Activated CD4-positive, alpha-beta T cell treated with anti-CD3 and anti-CD28 coated beads, Interleukin-2, Interleukin-6, amounts not matched to agents 100 ng/mL and 50 ng/mL, durations not matched to agents 16 hours and 8 hours (primary cell): ENCODE data around the gene MSL3B.

ENCODE experiments used
- DNase-seq: peaks from one replicate; pipeline ENCODE4 v3.0.0-alpha.2; 2020

MSL3B gene

DNA sequence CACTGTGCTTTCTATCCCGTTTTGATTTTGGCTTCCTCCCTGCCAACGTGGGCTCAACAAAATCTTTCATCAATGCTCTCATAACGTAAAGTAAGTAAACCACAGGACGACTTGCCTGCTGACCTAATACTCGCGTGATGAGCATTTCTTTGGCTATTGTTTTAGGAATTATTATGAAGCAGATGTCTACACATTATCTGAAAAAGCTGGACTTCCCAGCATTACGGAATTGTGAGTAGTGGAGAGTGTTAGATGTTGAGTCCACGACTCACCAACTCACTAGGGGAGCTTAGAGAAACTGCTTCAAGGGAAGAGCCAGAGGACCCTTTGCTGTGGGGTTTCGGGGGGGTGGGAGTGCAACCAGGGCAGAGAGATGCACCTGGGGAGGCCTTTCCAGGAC is 35.8 kb downstream of the MSL3B start:
- DNase-seq = no peak

GRCh38 chr2:233831861-233832260 is 36.3 kb downstream of the MSL3B start:
- DNase-seq = no peak

- no peak for DNase-seq
These were observed 37.0 kb downstream of the MSL3B start for GRCh38 chr2:233831011-233831721.

DNA sequence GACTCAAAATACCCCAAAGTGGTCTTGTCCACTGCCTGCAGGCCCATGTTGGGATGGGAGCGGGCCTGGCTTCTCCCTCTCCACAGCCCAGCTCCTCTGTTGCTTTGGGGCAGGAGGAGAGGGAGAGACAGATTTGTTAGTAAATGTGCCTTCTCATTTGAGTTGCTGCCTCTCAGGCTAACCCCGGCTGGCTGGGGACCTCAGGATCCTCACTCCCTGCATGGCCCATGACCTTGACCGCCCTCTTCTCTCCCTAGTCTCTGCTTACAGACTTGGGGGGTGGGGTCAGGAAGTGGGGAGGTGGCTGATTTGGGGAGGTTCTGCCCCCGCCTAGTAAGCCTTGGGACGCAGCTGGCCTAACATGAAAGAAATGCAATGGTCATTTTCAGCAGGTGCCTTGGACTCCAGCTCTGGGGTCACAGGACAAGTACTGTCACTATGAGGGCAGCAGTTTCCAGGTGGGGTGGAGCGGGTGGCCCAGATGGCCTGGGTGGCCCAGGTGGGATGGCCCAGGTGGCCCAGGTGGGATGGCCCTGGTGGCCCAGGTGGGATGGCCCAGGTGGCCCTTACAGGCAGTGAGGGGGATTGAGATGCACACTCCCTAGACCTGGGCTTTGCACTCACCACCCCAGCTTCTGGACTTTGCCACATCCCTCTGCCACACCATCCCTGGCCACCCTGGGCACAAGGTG is 37.9 kb downstream of the MSL3B start:
- DNase-seq = no peak

GRCh38 chr2:233829193-233830110 is 38.7 kb downstream of the MSL3B start:
- DNase-seq = no peak

DNA sequence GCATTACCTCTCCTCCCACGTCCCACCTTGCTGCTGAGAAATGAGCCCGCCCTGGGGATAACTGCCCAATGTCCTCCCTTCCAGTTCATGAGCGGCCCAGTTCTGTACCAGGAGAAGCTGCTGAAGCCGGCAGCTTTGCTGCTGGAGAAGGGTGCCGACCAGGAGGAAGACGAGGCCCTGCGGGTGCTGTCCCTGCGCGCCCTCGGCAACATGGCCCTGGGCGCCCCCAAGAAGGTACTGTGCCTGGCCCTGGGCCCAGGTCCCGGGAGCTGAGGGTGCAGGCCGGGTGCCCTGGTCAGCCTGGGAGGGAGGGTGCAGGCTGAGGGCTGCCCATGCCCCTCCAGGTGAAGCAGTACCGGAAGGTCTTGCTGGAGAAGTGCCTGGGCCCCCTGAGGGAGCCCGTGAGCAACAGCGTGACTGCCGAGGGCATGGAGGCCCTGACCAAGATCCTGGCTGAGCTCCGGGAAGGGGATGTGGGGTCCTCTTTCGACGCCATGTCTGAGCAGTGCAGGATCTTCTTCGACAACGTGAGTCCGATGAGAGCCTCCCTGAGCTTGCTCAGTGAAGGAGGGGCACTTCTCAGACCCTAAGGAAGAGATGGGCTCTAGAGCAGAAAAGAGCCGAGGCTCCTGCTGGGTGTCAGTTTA is 39.5 kb downstream of the MSL3B start:
- no peak for DNase-seq

- DNase-seq = no peak
These were observed 43.8 kb downstream of the MSL3B start for GRCh38 chr2:233824373-233824772.

DNA sequence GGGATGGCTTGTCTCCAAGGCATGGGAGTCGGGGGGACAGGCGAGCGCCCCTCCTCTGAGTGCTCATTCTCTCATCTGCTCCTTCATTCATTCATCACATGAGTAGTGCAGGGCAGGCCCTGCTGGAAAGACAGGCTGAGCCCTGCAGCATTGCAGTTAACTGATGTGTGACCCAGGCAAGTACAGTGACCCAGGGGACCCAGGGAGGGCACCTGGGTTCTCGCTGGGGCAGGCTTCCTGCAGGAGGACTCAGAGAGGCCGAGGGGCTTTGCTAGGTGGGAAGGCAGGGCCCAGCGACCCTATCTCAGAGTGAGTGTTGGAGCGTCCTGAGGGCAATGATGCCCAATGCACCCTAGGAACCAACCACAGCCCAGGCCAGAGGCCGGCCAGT is 44.5 kb downstream of the MSL3B start:
- no peak for DNase-seq

- no peak for DNase-seq
These were observed 45.1 kb downstream of the MSL3B start for GRCh38 chr2:233822781-233823730.

DNA sequence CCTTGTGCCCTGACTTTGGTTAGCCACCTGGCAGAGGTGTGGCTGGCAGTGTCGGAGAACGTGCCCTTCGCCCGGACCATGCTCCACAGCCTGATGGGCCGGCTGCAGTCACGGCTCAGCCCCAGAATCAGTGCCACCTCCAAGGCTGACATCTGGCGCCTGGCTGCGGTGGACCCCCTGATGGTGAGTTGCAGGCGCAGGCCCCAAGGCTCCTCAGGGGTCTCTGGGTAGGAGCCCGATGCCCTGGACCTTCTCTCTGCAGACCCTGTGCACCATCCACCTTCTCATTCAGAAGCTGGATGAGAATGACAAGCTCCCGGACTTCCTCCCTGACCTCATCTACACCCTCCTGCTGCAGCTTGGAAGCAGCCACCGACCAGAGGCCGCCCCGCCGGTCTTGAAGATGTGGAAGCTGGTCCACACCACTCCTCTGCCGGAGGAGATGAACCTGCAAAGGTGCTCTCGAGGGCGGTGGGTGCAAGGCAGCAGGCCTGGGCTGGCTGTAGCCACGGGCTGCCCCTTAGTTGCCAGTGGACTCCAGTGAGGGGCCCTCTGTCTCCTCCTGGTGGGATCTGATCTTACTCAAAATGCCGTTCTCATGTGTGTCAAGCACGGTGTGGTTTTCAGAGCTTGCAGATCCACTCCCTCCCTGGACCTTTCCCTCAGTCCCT is 46.0 kb downstream of the MSL3B start:
- no peak for DNase-seq

GRCh38 chr2:233821709-233822100 is 46.5 kb downstream of the MSL3B start:
- no peak for DNase-seq

DNA sequence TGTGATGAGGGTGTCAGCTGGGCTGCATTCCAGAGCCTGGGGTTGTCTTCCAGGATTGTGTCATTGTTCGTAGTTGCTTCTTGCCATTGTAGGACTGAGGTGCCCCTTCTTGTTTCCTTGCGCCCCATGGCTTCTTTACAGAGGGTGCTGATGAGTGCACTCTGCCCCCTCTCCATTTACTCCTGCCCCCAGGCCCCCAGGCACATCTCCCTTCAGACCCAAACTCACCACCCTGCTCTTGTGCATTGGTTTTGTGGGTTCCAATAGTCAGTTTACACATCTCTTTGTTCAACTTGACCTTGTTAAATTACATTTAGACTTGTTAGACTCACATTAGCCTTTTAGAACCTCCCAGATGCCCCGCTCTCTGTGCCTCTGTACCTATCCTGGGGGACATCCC is 47.0 kb downstream of the MSL3B start:
- no peak for DNase-seq

GRCh38 chr2:233820774-233821105 is 47.4 kb downstream of the MSL3B start:
- DNase-seq = no peak

GRCh38 chr2:233819884-233820773 is 48.1 kb downstream of the MSL3B start:
- DNase-seq = no peak

DNA sequence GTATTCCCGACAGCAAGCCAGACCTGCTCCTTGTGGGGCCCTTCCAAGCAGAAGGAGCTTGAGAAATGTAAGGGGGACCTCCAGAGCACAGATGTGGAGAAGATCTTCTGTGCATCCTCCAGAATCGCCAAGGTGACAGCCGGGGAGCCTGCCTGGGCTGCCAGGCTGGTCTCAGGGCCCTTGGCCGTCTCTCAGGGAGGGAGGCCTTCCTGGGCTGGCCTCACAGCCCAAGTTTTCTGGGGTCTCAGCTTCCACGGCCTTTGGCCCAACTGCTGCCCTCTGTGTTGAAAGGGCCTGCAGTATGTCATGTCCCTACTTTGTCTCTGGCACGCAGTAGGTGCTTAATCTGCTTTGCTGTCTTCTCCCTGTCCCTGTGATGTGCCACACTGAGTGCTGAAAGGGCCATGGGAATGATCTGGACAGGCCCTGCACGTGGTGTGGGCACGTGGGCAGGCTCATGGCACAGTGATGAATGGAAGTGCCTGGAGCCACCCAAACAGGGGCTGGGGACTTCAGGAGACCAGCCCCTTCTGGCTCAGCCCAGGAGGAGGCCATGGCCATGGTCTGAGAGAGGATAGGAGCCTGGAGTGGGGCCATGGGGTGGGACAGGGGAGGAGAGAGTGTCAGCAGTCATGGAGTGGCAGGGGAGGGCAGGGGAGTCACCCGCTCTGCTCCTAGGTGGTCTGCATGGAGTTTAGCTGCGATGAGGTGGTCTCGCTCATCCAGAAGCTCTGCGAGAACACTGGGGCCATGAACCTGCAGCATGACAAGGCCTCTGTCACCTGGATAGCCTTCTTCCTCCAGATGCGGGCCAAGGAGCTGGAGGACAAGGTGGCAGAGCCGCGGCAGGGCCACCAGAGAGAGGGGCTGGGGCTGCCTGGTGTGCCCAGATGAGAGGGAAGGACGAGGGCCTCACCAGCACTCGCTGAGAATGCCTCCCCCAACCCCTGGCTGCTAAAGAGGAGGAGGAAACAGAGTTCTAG is 49.3 kb downstream of the MSL3B start:
- no peak for DNase-seq

DNA sequence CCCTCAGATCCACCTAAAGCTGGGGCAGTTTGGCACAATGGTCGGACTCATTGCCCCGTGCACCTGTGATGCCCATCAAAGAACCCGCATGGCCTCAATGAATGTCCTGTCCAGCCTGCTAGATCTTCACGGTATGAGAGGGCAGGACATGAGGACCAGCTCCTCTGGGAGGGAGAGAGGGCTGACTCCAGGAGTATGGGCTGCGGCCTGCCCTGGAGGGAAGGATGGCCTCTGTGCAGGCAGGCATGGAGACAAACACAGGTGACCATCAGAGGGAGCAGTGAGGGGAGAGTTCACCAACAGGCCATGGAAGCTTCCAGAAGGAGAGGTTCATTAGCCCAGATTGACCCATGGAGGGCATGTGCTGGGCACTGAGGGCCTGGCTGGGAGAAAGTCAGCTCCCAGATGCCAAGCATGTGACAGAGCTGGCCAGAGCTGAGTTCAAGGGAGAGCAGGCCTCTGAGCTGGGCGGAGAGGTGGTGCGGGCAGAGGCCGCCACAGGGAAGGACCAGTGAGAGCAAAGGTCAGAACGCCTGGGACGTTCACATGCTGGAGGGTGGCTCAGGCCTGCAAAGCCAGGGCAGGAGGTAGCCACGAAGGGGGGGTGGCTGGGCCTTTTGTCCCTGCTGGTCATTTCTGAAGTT is 50.1 kb downstream of the MSL3B start:
- no peak for DNase-seq

DNA sequence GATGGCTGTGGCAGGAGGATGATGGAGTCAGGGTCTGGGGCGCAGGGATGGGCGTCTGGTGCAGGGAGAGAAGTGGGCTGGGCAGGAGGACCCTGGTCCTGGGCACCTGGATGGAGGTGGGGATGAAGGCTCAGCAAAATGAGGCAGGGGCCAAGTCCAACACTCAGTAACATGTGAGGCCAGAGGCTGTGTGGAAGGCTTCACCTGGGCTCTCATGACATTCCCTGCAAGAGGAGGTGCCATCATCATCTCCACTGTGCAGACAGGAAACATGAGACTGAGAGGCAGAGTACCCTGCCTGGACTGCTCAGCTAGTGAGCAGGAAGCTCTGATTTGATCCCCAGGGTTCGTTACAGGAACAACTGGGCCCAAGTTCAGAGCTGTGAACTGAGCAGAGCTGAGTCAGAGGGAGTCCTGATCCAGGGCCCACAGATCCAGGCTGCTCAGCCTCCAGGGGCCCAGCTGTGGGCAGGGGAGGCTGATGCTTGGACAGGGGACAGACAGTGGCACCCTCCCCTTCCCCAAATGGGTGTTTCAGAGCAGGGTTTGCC is 50.8 kb downstream of the MSL3B start:
- DNase-seq = no peak

DNA sequence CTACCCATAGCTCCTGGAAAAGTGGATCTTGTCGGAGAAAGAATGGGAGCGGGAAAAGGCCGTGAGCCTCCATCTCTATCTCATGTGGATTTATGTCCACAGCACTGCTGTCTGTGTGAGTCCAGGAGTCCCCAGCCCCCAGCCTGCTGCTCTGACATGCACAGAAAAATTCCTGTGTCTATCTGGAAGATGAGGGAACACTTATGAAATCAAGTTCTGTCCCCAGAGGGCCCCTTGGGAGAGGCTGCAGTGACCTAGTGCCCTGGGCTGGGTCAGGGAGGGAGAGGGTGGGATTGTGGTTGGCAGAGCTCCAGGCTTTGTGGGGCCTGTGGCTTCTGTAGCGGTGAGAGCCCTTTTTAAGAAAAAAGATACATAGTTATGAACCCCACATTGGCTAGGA is 51.4 kb downstream of the MSL3B start:
- DNase-seq = no peak
